K562 (cell line): ENCODE results near the gene PGF. TPM values are rescaled to one million over a fixed set of nuclear protein-coding genes. Genes with fewer than 3 reads are reported as not detected.

Source experiments
- FOXA3 ChIP-seq, 2 experiments: fragments of 450-650 bp in 1 of 2; sonication (generic) in 1 of 2; formaldehyde crosslinking; IDR thresholded peaks in 1 of 2; conservative IDR thresholded peaks in 1 of 2; 2 replicates each; pipeline versions ENCODE4 v1.4.0 to v1.8.0; 2020 to 2022; ENCODE audit warnings: mild to moderate bottlenecking in 2 of 2, missing genetic modification reagents in 1 of 2
- FOXJ3 ChIP-seq: sonication (generic); formaldehyde crosslinking; IDR thresholded peaks from 2 replicates; pipeline ENCODE4 v1.4.0; 2020; ENCODE audit warnings: mild to moderate bottlenecking, missing genetic modification reagents
- GATAD2B ChIP-seq: fragments of 450-650 bp; IDR thresholded peaks from 2 replicates; pipeline ENCODE4 v1.6.1; 2017; ENCODE audit warnings: mild to moderate bottlenecking, borderline replicate concordance
- HIVEP1 ChIP-seq: fragments of 250-450 bp; sonication (Bioruptor Pico); IDR thresholded peaks from 2 replicates; pipeline ENCODE4 v1.4.0; 2020; ENCODE audit warnings: mild to moderate bottlenecking
- HNRNPH1 ChIP-seq: fragments of 200-400 bp; formaldehyde crosslinking; optimal IDR thresholded peaks from 2 replicates; pipeline ENCODE3; 2017; ENCODE audit warnings: low read depth, mild to moderate bottlenecking, low read length, moderate library complexity
- ID3 ChIP-seq, 2 experiments: fragments of 250-450 bp in 1 of 2; fragments of 450-650 bp in 1 of 2; sonication (Bioruptor Pico) in 1 of 2; IDR thresholded peaks; 2 replicates each; pipeline versions ENCODE4 v1.6.1 to v1.8.0; 2016 to 2021; ENCODE audit warnings: mild to moderate bottlenecking in 2 of 2, moderate library complexity in 2 of 2, missing compliant biosample characterization in 1 of 2, missing genetic modification characterization in 1 of 2
- ILK ChIP-seq: fragments of 450-650 bp; IDR thresholded peaks from 2 replicates; pipeline ENCODE4 v1.6.1; 2016; ENCODE audit warnings: missing genetic modification characterization, low read depth, mild to moderate bottlenecking, missing compliant biosample characterization, moderate library complexity, borderline replicate concordance
- LEF1 ChIP-seq: fragments of 450-650 bp; IDR thresholded peaks from 2 replicates; pipeline ENCODE4 v1.6.1; 2016; ENCODE audit warnings: mild to moderate bottlenecking
- MIER1 ChIP-seq: fragments of 450-650 bp; IDR thresholded peaks from 2 replicates; pipeline ENCODE4 v1.6.1; 2016; ENCODE audit warnings: antibody characterized with exemption, mild to moderate bottlenecking, low read depth
- NCOA1 ChIP-seq: fragments of 450-650 bp; IDR thresholded peaks from 2 replicates; pipeline ENCODE4 v1.6.1; 2016; ENCODE audit warnings: low read depth
- PPARD ChIP-seq: fragments of 250-450 bp; sonication (Bioruptor Pico); IDR thresholded peaks from 2 replicates; pipeline ENCODE4 v1.8.0; 2022; ENCODE audit warnings: inconsistent platforms, mild to moderate bottlenecking, moderate library complexity
- SMAD4 ChIP-seq: fragments of 250-450 bp; sonication (Bioruptor Pico); conservative IDR thresholded peaks from 2 replicates; pipeline ENCODE4 v1.8.0; 2021; ENCODE audit warnings: inconsistent platforms, mild to moderate bottlenecking, moderate library complexity
- USF2 ChIP-seq: sonication (generic); formaldehyde crosslinking; IDR thresholded peaks from 2 replicates; pipeline ENCODE4 v1.5.0; 2020; ENCODE audit warnings: missing genetic modification reagents
- YY1 ChIP-seq, 3 experiments: IDR thresholded peaks; 2 replicates each; pipeline ENCODE4 v1.6.1; 2011; ENCODE audit warnings: low read length in 2 of 3, mild to moderate bottlenecking in 2 of 3, moderate library complexity in 2 of 3, borderline replicate concordance in 1 of 3, control low read depth in 1 of 3, low read depth in 1 of 3; ENCODE audit not compliant: insufficient read depth in 3 of 3, insufficient replicate concordance in 2 of 3, control insufficient read depth in 1 of 3, insufficient read length in 1 of 3; ENCODE audit errors: extremely low read depth in 1 of 3
- ZNF175 ChIP-seq: fragments of 200-800 bp; sonication (Bioruptor generic); IDR thresholded peaks from 2 replicates; pipeline ENCODE4 v1.6.1; 2016; ENCODE audit warnings: low read depth, mild to moderate bottlenecking, missing genetic modification characterization, missing compliant biosample characterization
- ZNF511 ChIP-seq: sonication (generic); formaldehyde crosslinking; IDR thresholded peaks from 2 replicates; pipeline ENCODE4 v1.8.0; 2022; ENCODE audit warnings: mild to moderate bottlenecking, missing genetic modification reagents
- ZNF764 ChIP-seq: fragments of 250-450 bp; sonication (Bioruptor Pico); IDR thresholded peaks from 2 replicates; pipeline ENCODE4 v1.4.0; 2020; ENCODE audit warnings: low read depth, mild to moderate bottlenecking, moderate library complexity
- polyA plus RNA-seq, 8 experiments: library from polyadenylated mRNA; depleted of rRNA in 4 of 8; stranded (reverse) in 5 of 8; unstranded in 3 of 8; fragments of >200 nt; fragmentation: Nextera tagmentation in 2 of 8; fragmentation: Illumina TruSeq in 1 of 8; extraction: Ambion mirVana in 2 of 8; extraction: Trizol in 1 of 8; gene quantifications; 2 replicates each; pipeline versions ENCODE4 v1.2.1 to v1.2.3, GENCODE V29; 2011 to 2014; ENCODE audit warnings: inconsistent platforms in 1 of 8, missing spikeins in 1 of 8
- total RNA-seq, 7 experiments: library from RNA; depleted of rRNA in 6 of 7; stranded (reverse); fragments of >200 nt in 6 of 7; fragmentation: Illumina TruSeq in 2 of 7; extraction: Trizol in 2 of 7; gene quantifications; 2 replicates each; pipeline versions ENCODE4 v1.2.1 to v1.2.3, GENCODE V29; 2011 to 2021; ENCODE audit warnings: low replicate concordance in 1 of 7
- TF ChIP-seq, protein P1 (sequence below): IDR thresholded peaks from 3 replicates; pipeline ENCODE4 v1.6.1; 2011; ENCODE audit warnings: borderline replicate concordance, mild to moderate bottlenecking; ENCODE audit not compliant: insufficient read length, insufficient read depth
- TF ChIP-seq, protein P2 (sequence below): fragments of 450-650 bp; conservative IDR thresholded peaks from 2 replicates; pipeline ENCODE4 v1.6.1; 2016; ENCODE audit warnings: missing genetic modification characterization, low read depth, mild to moderate bottlenecking, missing compliant biosample characterization, moderate library complexity
- TF ChIP-seq, protein P3 (sequence below): fragments of 250-450 bp; sonication (Bioruptor Pico); IDR thresholded peaks from 2 replicates; pipeline ENCODE4 v1.8.0; 2022; ENCODE audit warnings: inconsistent platforms, mild to moderate bottlenecking, moderate library complexity, borderline replicate concordance

The PGF gene
- total and polyA plus RNA-seq, 9 of the 15 experiments (the other 6 are each of a cell fraction or from before 2014, with no cell fraction given) = 0.04 to 0.44 (median 0.18) TPM

DNA sequence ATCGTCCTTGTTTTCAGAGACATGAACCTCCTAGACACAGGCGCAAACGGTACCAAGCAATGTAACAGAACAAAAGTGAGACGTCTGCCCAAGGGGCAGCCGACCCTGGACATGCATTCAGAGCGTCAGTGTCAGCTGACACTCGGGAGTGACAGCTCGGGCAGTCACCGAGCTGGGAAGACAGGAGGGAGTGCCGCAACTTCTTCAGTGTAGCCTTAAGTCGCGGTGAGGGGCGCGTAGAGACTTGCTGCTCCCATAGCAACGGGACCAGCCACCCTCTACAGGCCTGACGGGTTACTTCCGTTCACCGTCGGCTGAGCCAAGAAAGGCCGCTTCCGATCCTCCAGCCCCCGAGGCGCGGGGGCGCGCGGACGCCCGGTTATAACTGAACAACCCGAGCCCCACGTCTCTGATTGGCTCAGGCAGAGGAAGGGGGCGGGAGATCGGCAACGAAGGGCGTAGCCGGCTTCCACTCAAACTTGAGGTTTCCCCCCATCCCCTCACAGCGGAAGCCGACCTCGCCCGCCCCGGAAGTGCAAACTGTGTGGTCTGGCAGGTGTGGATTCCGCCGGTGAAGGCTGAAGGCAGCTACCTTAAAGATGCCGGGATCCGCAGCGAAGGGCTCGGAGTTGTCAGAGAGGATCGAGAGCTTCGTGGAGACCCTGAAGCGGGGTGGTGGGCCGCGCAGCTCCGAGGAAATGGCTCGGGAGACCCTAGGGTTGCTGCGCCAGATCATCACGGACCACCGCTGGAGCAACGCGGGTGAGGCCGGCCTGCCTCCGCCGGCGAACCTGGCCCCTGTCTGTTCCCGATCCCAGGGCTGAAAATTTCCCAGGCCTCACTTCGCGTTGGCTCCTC is 47.2 kb upstream of the PGF start, which contains the start of gene EIF2B2 (continued):
- TF ChIP-seq, protein P1, sequence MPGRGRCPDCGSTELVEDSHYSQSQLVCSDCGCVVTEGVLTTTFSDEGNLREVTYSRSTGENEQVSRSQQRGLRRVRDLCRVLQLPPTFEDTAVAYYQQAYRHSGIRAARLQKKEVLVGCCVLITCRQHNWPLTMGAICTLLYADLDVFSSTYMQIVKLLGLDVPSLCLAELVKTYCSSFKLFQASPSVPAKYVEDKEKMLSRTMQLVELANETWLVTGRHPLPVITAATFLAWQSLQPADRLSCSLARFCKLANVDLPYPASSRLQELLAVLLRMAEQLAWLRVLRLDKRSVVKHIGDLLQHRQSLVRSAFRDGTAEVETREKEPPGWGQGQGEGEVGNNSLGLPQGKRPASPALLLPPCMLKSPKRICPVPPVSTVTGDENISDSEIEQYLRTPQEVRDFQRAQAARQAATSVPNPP = no peak
- no peak for TF ChIP-seq HIVEP1 (CRISPR knock-in tag)
- no peak for TF ChIP-seq HNRNPH1
- TF ChIP-seq SMAD4 (CRISPR knock-in tag) = no peak
- TF ChIP-seq ID3 (CRISPR knock-in tag; IDR thresholded peaks at IDR 0.05) = no peak
- no peak for TF ChIP-seq ID3 (tag; IDR thresholded peaks at IDR 0.05)
- no peak for TF ChIP-seq FOXJ3 (CRISPR knock-in tag)
- no peak for TF ChIP-seq PPARD (CRISPR knock-in tag)
- no peak for TF ChIP-seq YY1 (IDR thresholded peaks at IDR 0.05; ENCODE audit: borderline replicate concordance in 1 of 3, control insufficient read depth in 1 of 3, extremely low read depth in 1 of 3, insufficient read depth in 3 of 3, insufficient read length in 1 of 3, insufficient replicate concordance in 2 of 3, low read depth in 1 of 3, low read length in 2 of 3)
- TF ChIP-seq ZNF511 = 0 out of 2 replicates have a peak, but pooled peaks have one; percentile 33
- TF ChIP-seq, protein P2, sequence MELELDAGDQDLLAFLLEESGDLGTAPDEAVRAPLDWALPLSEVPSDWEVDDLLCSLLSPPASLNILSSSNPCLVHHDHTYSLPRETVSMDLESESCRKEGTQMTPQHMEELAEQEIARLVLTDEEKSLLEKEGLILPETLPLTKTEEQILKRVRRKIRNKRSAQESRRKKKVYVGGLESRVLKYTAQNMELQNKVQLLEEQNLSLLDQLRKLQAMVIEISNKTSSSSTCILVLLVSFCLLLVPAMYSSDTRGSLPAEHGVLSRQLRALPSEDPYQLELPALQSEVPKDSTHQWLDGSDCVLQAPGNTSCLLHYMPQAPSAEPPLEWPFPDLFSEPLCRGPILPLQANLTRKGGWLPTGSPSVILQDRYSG = no peak
- TF ChIP-seq ILK (tag) = no peak
- TF ChIP-seq, protein P3, sequence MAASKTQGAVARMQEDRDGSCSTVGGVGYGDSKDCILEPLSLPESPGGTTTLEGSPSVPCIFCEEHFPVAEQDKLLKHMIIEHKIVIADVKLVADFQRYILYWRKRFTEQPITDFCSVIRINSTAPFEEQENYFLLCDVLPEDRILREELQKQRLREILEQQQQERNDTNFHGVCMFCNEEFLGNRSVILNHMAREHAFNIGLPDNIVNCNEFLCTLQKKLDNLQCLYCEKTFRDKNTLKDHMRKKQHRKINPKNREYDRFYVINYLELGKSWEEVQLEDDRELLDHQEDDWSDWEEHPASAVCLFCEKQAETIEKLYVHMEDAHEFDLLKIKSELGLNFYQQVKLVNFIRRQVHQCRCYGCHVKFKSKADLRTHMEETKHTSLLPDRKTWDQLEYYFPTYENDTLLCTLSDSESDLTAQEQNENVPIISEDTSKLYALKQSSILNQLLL (CRISPR knock-in tag) = no peak
- no peak for TF ChIP-seq MIER1
- no peak for TF ChIP-seq ZNF175 (CRISPR knock-in tag)
- no peak for TF ChIP-seq ZNF764 (CRISPR knock-in tag)
- no peak for TF ChIP-seq GATAD2B
- TF ChIP-seq NCOA1 = no peak
- 0 out of 4 replicates have a peak, but pooled peaks of 1 of the 2 experiments have one; percentile 29 for TF ChIP-seq FOXA3 (CRISPR knock-in tag; conservative IDR thresholded peaks at IDR 0.05 in 1 of 2, IDR thresholded peaks at IDR 0.05 in 1 of 2)
- no peak for TF ChIP-seq USF2 (CRISPR knock-in tag)
- no peak for TF ChIP-seq LEF1
